HL-60 (cell line): ENCODE measurements around the gene APOD.

Experiments
- DNase-seq, 2 experiments: peaks; one replicate each; pipeline ENCODE4 v3.0.0-alpha.2; 2010 to 2020; ENCODE audit warnings: low read depth in 1 of 2, low spot score in 1 of 2
- H3K27ac ChIP-seq: fragments of 250-450 bp; sonication (Bioruptor Pico); replicated peaks from 2 replicates; pipeline ENCODE4 v1.5.1; 2020; ENCODE audit warnings: mild to moderate bottlenecking, moderate library complexity
- H3K27me3 ChIP-seq: fragments of 250-450 bp; sonication (Bioruptor Pico); 2 replicates; pipeline ENCODE4 v1.5.1; 2021; ENCODE audit warnings: mild to moderate bottlenecking, moderate library complexity; ENCODE audit not compliant: insufficient read depth, poor library complexity, severe bottlenecking
- H3K4me3 ChIP-seq: replicated peaks from 2 replicates; pipeline ENCODE4 v1.5.1; 2011; ENCODE audit warnings: mild to moderate bottlenecking, control low read depth, low read length; ENCODE audit not compliant: insufficient read depth
- CTCF ChIP-seq: IDR thresholded peaks from one replicate; pipeline ENCODE4 v1.5.1; 2011; ENCODE audit warnings: low read length, control low read depth, inconsistent platforms; ENCODE audit not compliant: insufficient read depth
- GABPA ChIP-seq: IDR thresholded peaks from 2 replicates; pipeline ENCODE4 v1.6.1; 2012; ENCODE audit warnings: low read depth
- POLR2AphosphoS5 ChIP-seq: IDR thresholded peaks from 2 replicates; pipeline ENCODE4 v1.6.1; 2012; ENCODE audit warnings: low read depth
- REST ChIP-seq: IDR thresholded peaks from 2 replicates; pipeline ENCODE4 v1.6.1; 2012; ENCODE audit warnings: low read depth; ENCODE audit not compliant: insufficient replicate concordance
- SPI1 ChIP-seq: IDR thresholded peaks from 2 replicates; pipeline ENCODE4 v1.6.1; 2012; ENCODE audit warnings: low read depth, mild to moderate bottlenecking, borderline replicate concordance

The APOD gene

GRCh38 chr3:195551381-195551978 lies 32.3 kb downstream of the APOD start:
- no peak for DNase-seq
- Histone ChIP-seq H3K27ac (no peak overlapping the region), H3K27me3 (no peaks in the 10 kb centered on the region), H3K4me3 (no peak overlapping the region)
- TF ChIP-seq SPI1 (no peak), GABPA (no peak), REST (no peak), POLR2AphosphoS5 (no peak), CTCF (no peak)

- H3K4me3 ChIP-seq: no peak overlapping the region
- H3K27ac ChIP-seq: no peak overlapping the region
- TF ChIP-seq SPI1 (no peak), GABPA (no peak), CTCF (no peak), REST (no peak), POLR2AphosphoS5 (no peak)
- no peak for DNase-seq
- H3K27me3 ChIP-seq: no peaks in the 10 kb centered on the region
Measured at GRCh38 chr3:195550723-195551122, 33.0 kb downstream of the APOD start.

GRCh38 chr3:195549931-195550519 lies 33.7 kb downstream of the APOD start:
- no peak for TF ChIP-seq GABPA
- no peak for TF ChIP-seq CTCF
- no peak for TF ChIP-seq POLR2AphosphoS5
- TF ChIP-seq REST: no peak
- no peak for TF ChIP-seq SPI1
- DNase-seq: peak in 1 of 2 experiments; percentile 67
- Histone ChIP-seq H3K27me3 (peaks cover under 1% of the 10 kb centered on the region), H3K27ac (no peak overlapping the region), H3K4me3 (no peak overlapping the region)
